ENCODE measurements around the gene NOL9.

NOL9 gene

GRCh38 chr1:6519491-6519934 is 34.8 kb downstream of the NOL9 start:
- no peak for DNase-seq

GRCh38 chr1:6517435-6517851 is 36.9 kb downstream of the NOL9 start:
- DNase-seq: no peak

- no peak for DNase-seq
These were observed 38.5 kb downstream of the NOL9 start for GRCh38 chr1:6515771-6516170.

GRCh38 chr1:6513320-6513801 is 41.0 kb downstream of the NOL9 start:
- DNase-seq: no peak

- DNase-seq: no peak
These were observed 41.4 kb downstream of the NOL9 start for GRCh38 chr1:6512908-6513280.

- DNase-seq: no peak
These were observed 41.9 kb downstream of the NOL9 start for GRCh38 chr1:6512245-6512907.

- no peak for DNase-seq
These were observed 42.6 kb downstream of the NOL9 start for GRCh38 chr1:6511561-6512244.

- DNase-seq: no peak
These were observed 43.3 kb downstream of the NOL9 start for GRCh38 chr1:6511056-6511455.

GRCh38 chr1:6510493-6510892 is 43.8 kb downstream of the NOL9 start:
- no peak for DNase-seq

- no peak for DNase-seq
These were observed 44.4 kb downstream of the NOL9 start for GRCh38 chr1:6509919-6510291.

GRCh38 chr1:6509220-6509918 is 44.9 kb downstream of the NOL9 start:
- no peak for DNase-seq

GRCh38 chr1:6508816-6509189 is 45.5 kb downstream of the NOL9 start:
- no peak for DNase-seq

GRCh38 chr1:6508154-6508815 is 46.0 kb downstream of the NOL9 start:
- DNase-seq: no peak

GRCh38 chr1:6507461-6507911 is 46.8 kb downstream of the NOL9 start:
- DNase-seq: no peak

- no peak for DNase-seq
These were observed 47.3 kb downstream of the NOL9 start for GRCh38 chr1:6507037-6507428.

GRCh38 chr1:6506210-6507036 is 47.9 kb downstream of the NOL9 start:
- DNase-seq: no peak

GRCh38 chr1:6505367-6506209 is 48.7 kb downstream of the NOL9 start:
- no peak for DNase-seq

- no peak for DNase-seq
These were observed 49.4 kb downstream of the NOL9 start for GRCh38 chr1:6504887-6505286.

GRCh38 chr1:6503884-6504602 is 50.3 kb downstream of the NOL9 start:
- no peak for DNase-seq

- no peak for DNase-seq
These were observed 52.1 kb downstream of the NOL9 start for GRCh38 chr1:6502000-6502891.

Measured in activated naive CD4-positive, alpha-beta T cell (primary cell).